Astrocyte (in vitro differentiated cells and primary cell): ENCODE results near the gene CDKL2.
"Not testable (repeated sequence)": the region's sequence is repeated elsewhere in the genome, so short reads cannot be mapped to it uniquely, and the experiment has no call there.

Experiments
- CTCF ChIP-seq: IDR thresholded peaks from 2 replicates; pipeline ENCODE4 v1.5.1; 2011; ENCODE audit warnings: low read depth, mild to moderate bottlenecking, inconsistent platforms, low read length, moderate library complexity; ENCODE audit not compliant: insufficient read depth
- EZH2 ChIP-seq: IDR thresholded peaks from 2 replicates; pipeline ENCODE4 v1.6.1; 2012; ENCODE audit warnings: mild to moderate bottlenecking, low read length, inconsistent platforms; ENCODE audit not compliant: insufficient read depth

GRCh38 chr4:75664604-75665003 is 34.3 kb upstream of the CDKL2 start:
- TF ChIP-seq CTCF, EZH2: not testable (repeated sequence)
